ENCODE measurements around the gene TSHZ1.
"Not testable (repeated sequence)": the region's sequence is repeated elsewhere in the genome, so short reads cannot be mapped to it uniquely, and the experiment has no call there.

Gene TSHZ1

DNA sequence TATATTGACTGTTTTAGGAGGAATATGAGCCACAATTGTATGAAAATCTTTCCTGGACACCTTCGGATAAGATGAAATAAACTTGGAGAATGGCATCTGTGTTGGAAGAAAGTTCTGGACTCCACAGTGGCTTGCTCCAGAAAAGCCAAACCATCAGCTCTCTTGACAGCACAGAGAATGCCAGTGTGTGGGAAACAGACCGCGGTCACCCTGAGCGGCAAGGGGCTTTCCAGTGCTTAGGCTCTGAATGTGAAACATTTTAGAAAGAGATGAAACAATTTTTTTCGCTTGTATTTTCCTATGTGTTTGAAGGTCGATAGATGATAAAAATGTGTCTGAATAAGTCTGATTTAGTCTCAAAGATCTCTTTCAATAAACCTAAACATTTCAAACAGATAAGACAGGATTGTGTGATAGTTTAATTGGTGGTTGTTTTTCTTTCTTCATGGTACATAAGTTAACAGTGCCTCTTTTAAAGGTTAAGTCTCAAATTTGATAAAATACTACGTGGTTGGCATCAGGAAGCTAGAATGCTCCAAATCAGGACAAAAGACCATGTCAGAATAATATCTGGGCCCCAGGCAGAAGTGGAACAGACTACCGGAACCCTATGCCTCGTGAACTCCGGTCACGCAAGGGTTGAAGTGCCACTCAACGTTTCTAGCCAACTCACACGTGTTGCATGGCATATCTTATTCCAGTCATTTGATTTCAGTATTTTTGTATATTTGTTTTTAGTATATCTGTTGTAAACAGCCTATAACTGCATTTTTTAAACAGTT lies 30.6 kb upstream of the TSHZ1 start:
- CTCF ChIA-PET: no interaction called here
- H3K4me3 ChIP-seq (ENCODE audit: low read depth, low read length): no peak overlapping the region
- TF ChIP-seq, protein P1, sequence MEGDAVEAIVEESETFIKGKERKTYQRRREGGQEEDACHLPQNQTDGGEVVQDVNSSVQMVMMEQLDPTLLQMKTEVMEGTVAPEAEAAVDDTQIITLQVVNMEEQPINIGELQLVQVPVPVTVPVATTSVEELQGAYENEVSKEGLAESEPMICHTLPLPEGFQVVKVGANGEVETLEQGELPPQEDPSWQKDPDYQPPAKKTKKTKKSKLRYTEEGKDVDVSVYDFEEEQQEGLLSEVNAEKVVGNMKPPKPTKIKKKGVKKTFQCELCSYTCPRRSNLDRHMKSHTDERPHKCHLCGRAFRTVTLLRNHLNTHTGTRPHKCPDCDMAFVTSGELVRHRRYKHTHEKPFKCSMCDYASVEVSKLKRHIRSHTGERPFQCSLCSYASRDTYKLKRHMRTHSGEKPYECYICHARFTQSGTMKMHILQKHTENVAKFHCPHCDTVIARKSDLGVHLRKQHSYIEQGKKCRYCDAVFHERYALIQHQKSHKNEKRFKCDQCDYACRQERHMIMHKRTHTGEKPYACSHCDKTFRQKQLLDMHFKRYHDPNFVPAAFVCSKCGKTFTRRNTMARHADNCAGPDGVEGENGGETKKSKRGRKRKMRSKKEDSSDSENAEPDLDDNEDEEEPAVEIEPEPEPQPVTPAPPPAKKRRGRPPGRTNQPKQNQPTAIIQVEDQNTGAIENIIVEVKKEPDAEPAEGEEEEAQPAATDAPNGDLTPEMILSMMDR (IDR thresholded peaks at IDR 0.05; ENCODE audit: insufficient read depth, low read length, missing control alignments): no peak
- POLR2A ChIA-PET: no interaction called here
- no peak for DNase-seq (ENCODE audit: low read depth, low spot score)

DNA sequence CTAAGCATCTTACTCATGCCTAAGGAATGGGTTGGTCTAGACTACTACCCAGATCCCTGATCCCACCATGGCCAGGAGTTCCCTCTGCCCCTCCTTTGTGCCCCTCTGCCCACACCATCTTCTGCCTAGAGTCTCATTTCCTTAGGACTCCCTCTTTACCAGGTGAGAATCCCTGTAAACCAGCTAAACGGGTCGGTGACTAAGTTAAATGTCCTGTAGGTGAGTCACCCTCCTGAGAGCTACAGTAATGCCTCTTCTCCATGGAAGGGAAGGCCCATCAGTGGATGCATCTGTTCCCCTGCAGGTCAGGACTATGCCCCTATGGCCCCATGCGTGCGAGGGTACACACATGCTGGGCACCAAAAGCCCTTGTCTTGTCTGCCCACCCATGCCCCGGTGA lies 27.1 kb upstream of the TSHZ1 start:
- no peak overlapping the region for H3K4me3 ChIP-seq (ENCODE audit: low read depth, low read length)
- TF ChIP-seq, protein P1 (IDR thresholded peaks at IDR 0.05; ENCODE audit: insufficient read depth, low read length, missing control alignments): no peak
- no peak for DNase-seq (ENCODE audit: low read depth, low spot score)
- CTCF ChIA-PET: no interaction called here
- POLR2A ChIA-PET: no interaction called here

DNA sequence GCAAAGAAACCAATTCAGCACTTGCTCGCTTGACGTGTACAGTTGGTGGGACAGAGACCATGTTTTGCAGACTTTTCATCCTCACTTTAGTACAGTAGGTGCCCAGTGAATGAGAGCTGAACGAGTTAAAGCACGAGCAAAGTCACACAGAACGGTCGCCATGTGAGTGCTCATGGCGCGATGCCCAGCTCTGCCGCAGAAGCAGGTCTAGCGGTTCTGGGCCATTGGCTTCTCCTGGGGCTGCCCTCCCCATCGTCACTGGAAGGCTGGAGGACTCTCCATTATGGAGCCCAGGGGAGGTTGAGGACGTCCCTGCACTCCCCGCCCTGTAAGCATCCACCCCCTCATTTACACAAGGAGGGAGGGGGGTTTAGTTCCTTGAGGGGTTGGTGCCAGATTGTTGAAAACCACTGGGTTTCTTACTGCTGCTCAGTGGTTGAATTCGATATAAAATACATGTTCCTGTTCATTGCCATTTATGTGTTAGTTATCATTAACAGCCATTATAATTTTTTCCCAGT lies 26.6 kb upstream of the TSHZ1 start:
- H3K4me3 ChIP-seq (ENCODE audit: low read depth, low read length): no peak overlapping the region
- POLR2A ChIA-PET: no interaction called here
- no peak for DNase-seq (ENCODE audit: low read depth, low spot score)
- CTCF ChIA-PET: no interaction called here
- TF ChIP-seq, protein P1 (IDR thresholded peaks at IDR 0.05; ENCODE audit: insufficient read depth, low read length, missing control alignments): no peak

DNA sequence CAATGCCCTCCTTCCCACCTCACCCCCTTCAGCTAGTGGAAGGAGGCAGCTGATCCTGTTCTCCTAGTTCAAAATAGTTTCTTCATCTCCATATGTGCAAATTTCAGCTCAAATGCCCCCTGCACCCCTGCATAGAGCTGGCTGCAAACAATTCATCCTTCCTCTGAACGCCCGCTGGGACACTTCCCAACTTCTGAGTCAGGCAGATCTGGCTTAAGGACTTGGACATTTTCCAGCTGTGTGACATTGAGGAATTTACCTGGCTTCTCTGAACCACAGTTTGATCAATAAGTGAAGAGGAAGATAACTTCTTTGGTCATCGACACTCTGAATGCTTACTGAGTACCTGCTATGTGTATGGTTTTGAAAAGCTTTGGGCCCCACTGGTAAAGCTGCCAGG lies 25.1 kb upstream of the TSHZ1 start:
- ChIA-PET POLR2A (interaction anchor here (0.5 kb wide), 1 partner anchor 18 kb away, joined by 3 read pairs; no protein-coding TSS in a partner anchor), CTCF (no interaction called here)
- TF ChIP-seq, protein P1 (IDR thresholded peaks at IDR 0.05; ENCODE audit: insufficient read depth, low read length, missing control alignments): no peak
- no peak for DNase-seq (ENCODE audit: low read depth, low spot score)
- H3K4me3 ChIP-seq (ENCODE audit: low read depth, low read length): no peak overlapping the region

DNA sequence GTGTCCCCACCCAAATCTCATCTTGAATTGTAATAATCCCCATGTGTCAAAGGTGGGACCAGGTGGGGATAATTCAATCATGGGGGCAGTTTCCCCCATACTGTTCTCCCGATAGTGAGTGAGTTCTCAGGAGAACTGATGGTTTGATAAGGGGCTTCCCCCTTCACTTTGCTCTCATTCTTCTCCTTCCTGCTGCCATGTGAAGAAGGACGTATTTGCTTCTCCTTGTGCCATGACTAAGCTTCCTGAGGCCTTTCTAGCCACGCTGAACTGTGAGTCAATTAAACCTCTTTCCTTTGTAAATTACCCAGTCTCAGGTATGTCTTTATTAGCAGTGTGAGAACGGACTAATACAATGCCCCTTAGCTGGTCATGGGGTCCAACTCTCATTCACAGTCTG lies 22.9 kb upstream of the TSHZ1 start:
- DNase-seq (ENCODE audit: low read depth, low spot score); POLR2A ChIA-PET; CTCF ChIA-PET; H3K4me3 ChIP-seq (ENCODE audit: low read depth, low read length): not testable (repeated sequence)

DNA sequence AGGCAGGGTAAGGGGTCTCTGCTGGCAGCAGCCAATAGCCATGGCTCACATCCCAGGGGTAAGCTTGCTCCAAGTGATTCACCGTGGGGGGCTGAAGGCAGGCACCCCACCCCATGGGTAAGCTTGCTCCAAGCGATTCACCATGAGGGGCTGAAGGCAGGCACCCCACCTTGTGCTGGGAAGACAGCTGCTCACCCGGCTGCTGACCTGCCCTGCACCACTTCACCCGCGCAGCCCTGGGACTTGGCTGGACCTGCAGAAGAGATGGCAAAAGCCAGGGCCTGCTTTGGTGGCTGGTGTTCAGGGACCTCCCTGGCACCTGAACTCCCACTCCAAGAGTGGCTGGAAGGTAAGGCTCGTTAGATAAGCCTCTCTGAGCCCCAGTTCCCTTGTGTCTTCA lies 20.9 kb upstream of the TSHZ1 start:
- ChIA-PET POLR2A (no interaction called here), CTCF (no interaction called here)
- no peak for DNase-seq (ENCODE audit: low read depth, low spot score)

More for the DNA sequence above, 20.9 kb upstream of the TSHZ1 start:
- no peak overlapping the region for H3K4me3 ChIP-seq (ENCODE audit: low read depth, low read length)
- TF ChIP-seq, protein P1 (IDR thresholded peaks at IDR 0.05; ENCODE audit: insufficient read depth, low read length, missing control alignments): no peak
